ENCODE measurements around the gene DUSP7. TPM values are rescaled to one million over a fixed set of nuclear protein-coding genes. Genes with fewer than 3 reads are reported as not detected.

The DUSP7 gene
- polyA plus RNA-seq, 3 donors = 2.8 to 36.8 (median 3.9) TPM

DNA sequence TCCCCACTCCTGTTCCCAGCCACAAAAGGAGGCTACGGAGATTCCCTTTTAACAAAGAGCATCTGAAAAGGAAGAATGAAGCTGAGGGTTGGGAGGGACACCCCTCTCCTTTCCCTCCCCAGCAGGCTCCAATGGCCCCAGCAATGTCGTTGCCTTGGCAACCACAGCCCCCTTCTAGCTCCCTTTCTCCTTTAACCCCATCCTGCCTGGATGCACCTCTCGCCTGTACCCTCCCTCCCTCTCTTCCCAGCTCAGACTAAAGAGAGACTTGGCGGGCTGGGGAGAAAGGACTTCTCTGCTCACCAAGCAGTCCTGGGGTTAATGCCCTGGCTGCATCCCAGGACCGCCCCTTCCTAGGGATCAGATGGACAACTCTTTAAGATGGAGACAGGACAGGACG, 53.6 kb downstream of the DUSP7 start:
- H3K4me3 Mint-ChIP-seq = no peak overlapping the region
- Histone ChIP-seq H3K9ac (ENCODE audit: insufficient read depth, low read length, poor library complexity, severe bottlenecking) (no peak overlapping the region), H3K4me3 (replicated peaks in 1 of 3; ENCODE audit: low read depth in 2 of 3, low read length in 3 of 3) (no peak overlapping the region), H3K36me3 (replicated peaks in 1 of 2; ENCODE audit: control insufficient read depth in 1 of 2, insufficient read depth in 2 of 2, low read length in 2 of 2) (no peaks in the 10 kb centered on the region), H3K27ac (ENCODE audit: low read depth in 1 of 2, low read length in 2 of 2) (no peak overlapping the region), H3K27me3 (ENCODE audit: control insufficient read depth in 2 of 2, insufficient read depth in 2 of 2, low read length in 2 of 2) (no peaks in the 10 kb centered on the region), H3K9me3 (replicated peaks in 1 of 2; ENCODE audit: control insufficient read depth in 1 of 2, insufficient read depth in 1 of 2, low read length in 2 of 2) (no peaks in the 10 kb centered on the region), H2AFZ (ENCODE audit: insufficient read depth, low read depth, low read length, poor library complexity, severe bottlenecking) (no peak overlapping the region), H4K20me1 (ENCODE audit: insufficient read depth, low read length) (no peaks in the 10 kb centered on the region), H3K4me2 (replicated peaks; ENCODE audit: extremely low read depth, low read length, poor library complexity, severe bottlenecking) (no peak overlapping the region), H3K4me1 (ENCODE audit: control insufficient read depth in 1 of 2, insufficient read depth in 2 of 2, low read length in 2 of 2) (peaks cover 22 to 29% of the 10 kb centered on the region in 2 donors), H3K79me2 (ENCODE audit: insufficient read depth, low read length) (no peaks in the 10 kb centered on the region)
- H3K27me3 Mint-ChIP-seq (ENCODE audit: low read depth in 3 of 3) = peaks cover 0 to 7% (median 6%) of the 10 kb centered on the region in 3 donors
- H3K27ac Mint-ChIP-seq = peak overlapping the region in 1 of 7 donors; percentile 19
- no peaks in the 10 kb centered on the region for H3K36me3 Mint-ChIP-seq
- no peak for DNase-seq
- TF ChIP-seq, protein P1, sequence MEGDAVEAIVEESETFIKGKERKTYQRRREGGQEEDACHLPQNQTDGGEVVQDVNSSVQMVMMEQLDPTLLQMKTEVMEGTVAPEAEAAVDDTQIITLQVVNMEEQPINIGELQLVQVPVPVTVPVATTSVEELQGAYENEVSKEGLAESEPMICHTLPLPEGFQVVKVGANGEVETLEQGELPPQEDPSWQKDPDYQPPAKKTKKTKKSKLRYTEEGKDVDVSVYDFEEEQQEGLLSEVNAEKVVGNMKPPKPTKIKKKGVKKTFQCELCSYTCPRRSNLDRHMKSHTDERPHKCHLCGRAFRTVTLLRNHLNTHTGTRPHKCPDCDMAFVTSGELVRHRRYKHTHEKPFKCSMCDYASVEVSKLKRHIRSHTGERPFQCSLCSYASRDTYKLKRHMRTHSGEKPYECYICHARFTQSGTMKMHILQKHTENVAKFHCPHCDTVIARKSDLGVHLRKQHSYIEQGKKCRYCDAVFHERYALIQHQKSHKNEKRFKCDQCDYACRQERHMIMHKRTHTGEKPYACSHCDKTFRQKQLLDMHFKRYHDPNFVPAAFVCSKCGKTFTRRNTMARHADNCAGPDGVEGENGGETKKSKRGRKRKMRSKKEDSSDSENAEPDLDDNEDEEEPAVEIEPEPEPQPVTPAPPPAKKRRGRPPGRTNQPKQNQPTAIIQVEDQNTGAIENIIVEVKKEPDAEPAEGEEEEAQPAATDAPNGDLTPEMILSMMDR (IDR thresholded peaks at IDR 0.05) = no peak
- WGBS (ENCODE audit: insufficient coverage) = 100% methylated on average over 1 of the region's 6 CpGs
- peaks cover 24% of the 10 kb centered on the region for H3K4me1 Mint-ChIP-seq
- H3K9me3 Mint-ChIP-seq = no peaks in the 10 kb centered on the region
- intact Hi-C loops (cut with micrococcal nuclease) = loop anchor here (2.0 to 5.0 kb wide), 3 partner anchors 50 to 140 kb away; no protein-coding TSS in a partner anchor

DNA sequence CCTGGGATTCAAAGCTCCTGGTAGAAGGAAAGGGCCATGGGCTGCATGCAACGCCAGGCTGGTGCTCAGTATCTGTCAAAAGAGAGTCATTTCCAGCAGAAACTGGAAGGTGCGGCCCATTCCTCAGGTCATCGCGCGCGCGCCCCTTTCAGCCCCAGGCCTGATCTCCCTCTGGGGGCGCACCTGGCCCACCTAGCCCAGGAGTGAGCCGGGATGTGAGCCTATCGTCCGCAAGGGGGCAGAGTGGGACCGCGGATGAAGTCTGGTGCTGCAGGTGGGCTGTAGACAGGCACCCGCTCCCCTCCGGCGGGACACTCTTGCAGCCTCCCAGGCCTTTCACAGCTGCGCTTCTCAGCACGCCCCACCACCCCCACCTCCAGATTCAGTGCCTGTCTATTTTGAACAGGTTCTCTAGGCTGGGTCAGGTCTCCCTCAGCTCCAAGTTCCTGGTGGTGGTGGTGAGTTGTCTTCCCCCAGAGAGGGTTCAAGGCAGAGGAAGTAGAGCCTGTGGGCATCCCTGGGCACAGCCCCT, 54.9 kb downstream of the DUSP7 start:
- peak; percentile 46 to 69 (median 61) for DNase-seq
- Histone ChIP-seq H4K20me1 (ENCODE audit: insufficient read depth, low read length) (no peaks in the 10 kb centered on the region), H3K79me2 (ENCODE audit: insufficient read depth, low read length) (no peaks in the 10 kb centered on the region), H3K4me3 (replicated peaks in 1 of 3; ENCODE audit: low read depth in 2 of 3, low read length in 3 of 3) (no peak overlapping the region), H2AFZ (ENCODE audit: insufficient read depth, low read depth, low read length, poor library complexity, severe bottlenecking) (peak overlapping the region; percentile 35), H3K27me3 (ENCODE audit: control insufficient read depth in 2 of 2, insufficient read depth in 2 of 2, low read length in 2 of 2) (no peaks in the 10 kb centered on the region), H3K4me1 (ENCODE audit: control insufficient read depth in 1 of 2, insufficient read depth in 2 of 2, low read length in 2 of 2) (peaks cover 18 to 22% of the 10 kb centered on the region in 2 donors), H3K9me3 (replicated peaks in 1 of 2; ENCODE audit: control insufficient read depth in 1 of 2, insufficient read depth in 1 of 2, low read length in 2 of 2) (no peaks in the 10 kb centered on the region), H3K9ac (ENCODE audit: insufficient read depth, low read length, poor library complexity, severe bottlenecking) (no peak overlapping the region), H3K4me2 (replicated peaks; ENCODE audit: extremely low read depth, low read length, poor library complexity, severe bottlenecking) (peak overlapping the region; percentile 20), H3K36me3 (replicated peaks in 1 of 2; ENCODE audit: control insufficient read depth in 1 of 2, insufficient read depth in 2 of 2, low read length in 2 of 2) (no peaks in the 10 kb centered on the region), H3K27ac (ENCODE audit: low read depth in 1 of 2, low read length in 2 of 2) (no peak overlapping the region)
- no peaks in the 10 kb centered on the region for H3K36me3 Mint-ChIP-seq
- TF ChIP-seq, protein P1 (IDR thresholded peaks at IDR 0.05) = peak; percentile 95
- peaks cover 19% of the 10 kb centered on the region for H3K4me1 Mint-ChIP-seq
- peaks cover 2 to 7% (median 6%) of the 10 kb centered on the region in 3 donors for H3K27me3 Mint-ChIP-seq (ENCODE audit: low read depth in 3 of 3)
- intact Hi-C loops (cut with micrococcal nuclease) = loop anchor here in 1 of 2 donors (1.0 to 5.0 kb wide), 3 partner anchors 51 to 143 kb away; no protein-coding TSS in a partner anchor
- H3K27ac Mint-ChIP-seq = no peak overlapping the region
- H3K9me3 Mint-ChIP-seq = no peaks in the 10 kb centered on the region
- H3K4me3 Mint-ChIP-seq = no peak overlapping the region
- 1% methylated on average over 7 of the region's 18 CpGs for WGBS (ENCODE audit: insufficient coverage)
